ENCODE data around the gene PEX12. TPM values are rescaled to one million over a fixed set of nuclear protein-coding genes. Genes with fewer than 3 reads are reported as not detected.
A peak's percentile ranks its signal among the peaks of the same experiment; 100 is the strongest.
"Not testable (repeated sequence)": the region's sequence is repeated elsewhere in the genome, so short reads cannot be mapped to it uniquely, and the experiment has no call there.

PEX12 gene
- total and polyA plus RNA-seq, 7 donors = 0.92 to 10.4 (median 4.6) TPM

- Histone ChIP-seq H3K9me3 (no peaks in the 10 kb centered on the region), H3K27ac (no peak overlapping the region), H3K4me1 (peaks cover 0 to 9% (median 0%) of the 10 kb centered on the region in 4 donors), H3K36me3 (peaks cover 0 to 22% (median 3%) of the 10 kb centered on the region in 4 donors), H3K4me3 (no peak overlapping the region), H3K27me3 (no peaks in the 10 kb centered on the region)
- intact Hi-C loops (cut with DNase I) = no loop called here
- TF ChIP-seq POLR2A (IDR thresholded peaks at IDR 0.05) = no peak
- no peak for TF ChIP-seq EP300 (IDR thresholded peaks at IDR 0.05)
- TF ChIP-seq, protein P1, sequence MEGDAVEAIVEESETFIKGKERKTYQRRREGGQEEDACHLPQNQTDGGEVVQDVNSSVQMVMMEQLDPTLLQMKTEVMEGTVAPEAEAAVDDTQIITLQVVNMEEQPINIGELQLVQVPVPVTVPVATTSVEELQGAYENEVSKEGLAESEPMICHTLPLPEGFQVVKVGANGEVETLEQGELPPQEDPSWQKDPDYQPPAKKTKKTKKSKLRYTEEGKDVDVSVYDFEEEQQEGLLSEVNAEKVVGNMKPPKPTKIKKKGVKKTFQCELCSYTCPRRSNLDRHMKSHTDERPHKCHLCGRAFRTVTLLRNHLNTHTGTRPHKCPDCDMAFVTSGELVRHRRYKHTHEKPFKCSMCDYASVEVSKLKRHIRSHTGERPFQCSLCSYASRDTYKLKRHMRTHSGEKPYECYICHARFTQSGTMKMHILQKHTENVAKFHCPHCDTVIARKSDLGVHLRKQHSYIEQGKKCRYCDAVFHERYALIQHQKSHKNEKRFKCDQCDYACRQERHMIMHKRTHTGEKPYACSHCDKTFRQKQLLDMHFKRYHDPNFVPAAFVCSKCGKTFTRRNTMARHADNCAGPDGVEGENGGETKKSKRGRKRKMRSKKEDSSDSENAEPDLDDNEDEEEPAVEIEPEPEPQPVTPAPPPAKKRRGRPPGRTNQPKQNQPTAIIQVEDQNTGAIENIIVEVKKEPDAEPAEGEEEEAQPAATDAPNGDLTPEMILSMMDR (IDR thresholded peaks at IDR 0.05) = no peak
- no peak for TF ChIP-seq POLR2AphosphoS5 (IDR thresholded peaks at IDR 0.05)
- no peak for DNase-seq
- WGBS, 2 donors = 84 to 93% methylated on average over 7 of the region's 7 CpGs
These were observed 38.2 kb upstream of the PEX12 start for GRCh38 chr17:35616536-35616935.

DNA sequence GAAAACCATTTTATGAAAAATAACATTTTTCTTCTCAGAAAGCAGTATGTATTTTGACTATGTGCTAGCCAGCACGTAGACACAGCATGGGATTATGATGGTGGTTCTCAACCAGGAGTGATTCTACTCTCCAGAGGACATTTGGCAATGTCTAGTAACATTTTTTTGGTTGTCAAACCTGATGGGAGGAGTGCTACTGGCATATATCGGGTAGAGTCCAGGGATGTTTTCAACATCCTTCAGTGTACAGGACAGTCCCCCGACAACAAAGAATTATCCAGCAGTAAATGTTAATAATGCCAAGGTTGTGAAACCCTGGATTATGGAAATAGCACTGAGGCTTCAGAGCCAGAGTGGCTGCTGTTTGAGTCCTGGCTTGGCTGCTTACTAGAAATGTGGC lies 36.4 kb upstream of the PEX12 start:
- H3K27me3 ChIP-seq = no peaks in the 10 kb centered on the region
- no peaks in the 10 kb centered on the region for H3K9me3 ChIP-seq
- no peak overlapping the region for H3K4me3 ChIP-seq
- WGBS, 2 donors = 95 to 96% methylated on average over 3 of the region's 3 CpGs
- no peak overlapping the region for H3K27ac ChIP-seq
- TF ChIP-seq EP300 (IDR thresholded peaks at IDR 0.05) (no peak), POLR2A (IDR thresholded peaks at IDR 0.05) (no peak), POLR2AphosphoS5 (IDR thresholded peaks at IDR 0.05) (no peak)
- TF ChIP-seq, protein P1 (IDR thresholded peaks at IDR 0.05) = no peak
- peaks cover 1 to 33% (median 4%) of the 10 kb centered on the region in 4 donors for H3K36me3 ChIP-seq
- no peak for DNase-seq
- H3K4me1 ChIP-seq = peaks cover 0 to 9% (median 0%) of the 10 kb centered on the region in 4 donors
- intact Hi-C loops (cut with DNase I) = loop anchor here (5.0 kb wide), 1 partner anchor 132 kb away; no protein-coding TSS in a partner anchor

DNA sequence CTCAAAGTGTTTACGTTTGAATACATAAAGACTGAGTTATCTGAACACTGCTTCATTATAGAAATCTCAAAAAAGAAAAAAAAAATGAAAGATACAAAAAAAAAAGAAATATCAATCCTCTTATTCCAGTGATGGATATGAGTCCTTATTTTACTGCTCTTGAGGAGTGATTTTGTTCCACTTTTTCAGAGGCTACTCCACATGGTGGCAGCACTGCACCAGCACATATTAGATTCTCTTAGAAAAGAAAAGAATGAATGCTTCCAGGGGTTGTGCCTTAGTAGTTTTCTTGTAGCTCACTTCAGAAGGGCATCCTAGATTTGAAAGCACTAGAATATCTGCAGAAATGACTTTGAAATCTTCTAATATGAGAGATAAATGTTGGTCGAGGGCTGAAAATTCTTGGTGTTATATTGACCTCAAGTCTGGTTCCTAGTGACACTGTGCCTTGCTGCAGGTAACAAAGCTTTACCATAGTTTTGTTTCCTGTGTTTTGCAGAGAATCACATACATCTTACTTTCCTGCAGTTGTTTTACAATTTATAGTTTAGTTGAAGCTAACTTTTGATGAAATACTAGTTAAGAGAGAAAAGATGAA lies 34.7 kb upstream of the PEX12 start:
- peaks cover 0 to 15% (median 3%) of the 10 kb centered on the region in 4 donors for H3K4me1 ChIP-seq
- no peak for DNase-seq
- 70 to 87% methylated on average over 2 of the region's 2 CpGs for WGBS, 2 donors
- H3K4me3 ChIP-seq = no peak overlapping the region
- no peaks in the 10 kb centered on the region for H3K9me3 ChIP-seq
- TF ChIP-seq, protein P1 (IDR thresholded peaks at IDR 0.05) = peak in 2 of 4 experiments; percentile 22 to 30
- no peak for TF ChIP-seq EP300 (IDR thresholded peaks at IDR 0.05)
- no peaks in the 10 kb centered on the region for H3K27me3 ChIP-seq
- intact Hi-C loops (cut with DNase I) = loop anchor here (5.0 kb wide), 1 partner anchor 134 kb away; no protein-coding TSS in a partner anchor
- H3K36me3 ChIP-seq = peaks cover 4 to 49% (median 6%) of the 10 kb centered on the region in 4 donors
- no peak overlapping the region for H3K27ac ChIP-seq

DNA sequence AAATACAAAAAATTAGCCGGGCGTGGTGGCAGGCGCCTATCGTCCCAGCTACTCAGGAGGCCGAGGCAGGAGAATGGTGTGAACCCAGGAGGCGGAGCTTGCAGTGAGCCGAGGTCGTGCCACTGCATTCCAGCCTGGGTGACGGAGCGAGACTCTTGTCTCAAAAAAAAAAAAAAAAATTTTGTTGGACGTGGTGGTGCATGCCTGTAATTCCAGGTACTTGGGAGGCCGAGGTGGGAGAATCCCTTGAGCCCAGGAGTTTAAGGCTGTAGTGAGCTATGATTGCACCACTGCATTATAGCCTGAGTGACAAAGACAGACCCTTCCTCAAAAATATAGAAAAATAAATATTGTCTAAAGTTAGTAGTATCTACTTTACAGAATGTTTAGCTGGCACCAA lies 32.4 kb upstream of the PEX12 start:
- DNase-seq, H3K4me3 ChIP-seq, H3K9me3 ChIP-seq, H3K27me3 ChIP-seq, H3K27ac ChIP-seq: not testable (repeated sequence)
- H3K4me1 ChIP-seq = peaks cover 0 to 31% (median 12%) of the 10 kb centered on the region in 4 donors
- intact Hi-C loops (cut with DNase I) = loop anchor here (5.0 kb wide), 1 partner anchor 137 kb away; no protein-coding TSS in a partner anchor
- 91 to 93% methylated on average over 12 of the region's 12 CpGs for WGBS, 2 donors
- H3K36me3 ChIP-seq = peaks cover 6 to 64% (median 9%) of the 10 kb centered on the region in 4 donors

- Histone ChIP-seq H3K4me1 (peaks cover 0 to 29% (median 12%) of the 10 kb centered on the region in 4 donors), H3K27me3 (no peaks in the 10 kb centered on the region), H3K36me3 (peaks cover 6 to 68% (median 11%) of the 10 kb centered on the region in 4 donors), H3K9me3 (no peaks in the 10 kb centered on the region), H3K27ac (peak overlapping the region in 1 of 4 donors; percentile 12), H3K4me3 (no peak overlapping the region)
- no peak for DNase-seq
- 95 to 98% methylated on average over 4 of the region's 4 CpGs for WGBS, 2 donors
- TF ChIP-seq POLR2A (IDR thresholded peaks at IDR 0.05) (no peak), EP300 (IDR thresholded peaks at IDR 0.05) (no peak), POLR2AphosphoS5 (IDR thresholded peaks at IDR 0.05) (no peak)
- TF ChIP-seq, protein P1 (IDR thresholded peaks at IDR 0.05) = no peak
- intact Hi-C loops (cut with DNase I) = loop anchor here (5.0 kb wide), 1 partner anchor 137 kb away; no protein-coding TSS in a partner anchor
These were observed 31.5 kb upstream of the PEX12 start for GRCh38 chr17:35609831-35610230.
